Ovary (tissue), 9 donors: ENCODE measurements around the gene CHCHD3. TPM values are rescaled to one million over a fixed set of nuclear protein-coding genes. Genes with fewer than 3 reads are reported as not detected.
"Not testable (repeated sequence)": the region's sequence is repeated elsewhere in the genome, so short reads cannot be mapped to it uniquely, and the experiment has no call there.

Source experiments
- DNase-seq, 5 donors: peaks; one replicate each; pipeline ENCODE4 v3.0.0-alpha.2; 2019 to 2020
- H3K27ac ChIP-seq, 2 donors: fragments of 200-600 bp; one replicate each; pipeline versions ENCODE4 v1.5.1 to v1.8.0; 2019 to 2022
- H3K27me3 ChIP-seq: fragments of 200-600 bp; one replicate; pipeline ENCODE4 v1.8.0; 2022
- H3K36me3 ChIP-seq: fragments of 200-600 bp; sonication (generic); one replicate; pipeline ENCODE4 v1.5.1; 2019
- H3K4me1 ChIP-seq: one replicate; pipeline ENCODE4 v1.8.1; 2013; ENCODE audit warnings: mild to moderate bottlenecking, moderate library complexity; ENCODE audit not compliant: insufficient read depth
- H3K4me3 ChIP-seq: fragments of 200-600 bp; sonication (generic); one replicate; pipeline ENCODE4 v1.5.1; 2017
- H3K9me3 ChIP-seq, 2 donors: fragments of 200-600 bp in 1 of 2; sonication (generic) in 1 of 2; one replicate each; pipeline versions ENCODE4 v1.5.1 to v1.8.1; 2013 to 2019; ENCODE audit warnings: mild to moderate bottlenecking in 1 of 2, moderate library complexity in 1 of 2
- CTCF ChIP-seq, 3 donors: fragments of 450-650 bp in 2 of 3; fragments of 200-600 bp in 1 of 3; IDR thresholded peaks; one replicate each; pipeline versions ENCODE4 v1.5.1 to v1.8.0; 2016 to 2022; ENCODE audit warnings: antibody characterized with exemption in 3 of 3, mild to moderate bottlenecking in 1 of 3
- EP300 ChIP-seq: sonication (generic); formaldehyde crosslinking; IDR thresholded peaks from one replicate; pipeline ENCODE4 v1.6.1; 2017; ENCODE audit warnings: antibody characterized with exemption
- POLR2A ChIP-seq: fragments of 450-650 bp; IDR thresholded peaks from one replicate; pipeline ENCODE4 v1.6.1; 2017; ENCODE audit warnings: antibody characterized with exemption, mild to moderate bottlenecking, moderate library complexity
- WGBS, 3 donors: extraction: QIAGEN DNeasy Blood & Tissue Kit in 1 of 3; methylation state at CpG; one replicate each; pipeline versions ENCODE4 v1.1.5 to v1.1.7; 2013 to 2017; 5-methylcytosine and 5-hydroxymethylcytosine counted together
- intact Hi-C, 4 donors: fragments of 100-400 bp; cut with DNase I; formaldehyde crosslinking; loops; one replicate each; pipeline versions ENCODE4 v1.11.0 to v1.15.1; 2022 to 2023
- polyA plus RNA-seq, 2 donors: library from polyadenylated mRNA; stranded (reverse); fragments of 200-250 nt in 1 of 2; fragments of 350-450 nt in 1 of 2; fragmentation: Illumina TruSeq in 1 of 2; extraction: RNeasy Lipid Tissue Mini Kit (QIAGEN cat#74804) in 1 of 2; gene quantifications; one replicate each; pipeline ENCODE4 v1.2.3, GENCODE V29; 2013 to 2014
- total RNA-seq, 7 donors: library from RNA; depleted of rRNA in 2 of 7; stranded (reverse); fragments of >200 nt in 2 of 7; fragmentation: NEBNext Ultra II Directional in 3 of 7; extraction: Animal tissue kit (Norgen Biotek cat#: 25700) in 3 of 7; gene quantifications; one replicate each; pipeline versions ENCODE4 v1.1.0 to v1.2.4, GENCODE V29; 2016 to 2023
- donor health status: DM: no; HTN: no; CAD: no; lungs with moderate emphysema.
- donor health status: DM: no; HTN: no; CAD: no.
- donor health status: Bipolar disorder and iron deficiency.
- donor health status: DM: yes; HTN: yes; CAD: no.
- donor health status: DM: no; HTN: no; CAD: no.
- donor health status: DM: yes; HTN: yes; CAD: no.

CHCHD3 gene
- total and polyA plus RNA-seq, 9 donors, result 31.4 to 59.1 (median 36.7) TPM

- Histone ChIP-seq H3K27me3 (no peaks in the 10 kb centered on the region), H3K27ac (no peak overlapping the region), H3K36me3 (no peaks in the 10 kb centered on the region), H3K4me1 (no peaks in the 10 kb centered on the region), H3K9me3 (no peaks in the 10 kb centered on the region), H3K4me3 (no peak overlapping the region)
- intact Hi-C loops, result no loop called here
- no peak for DNase-seq
- no peak for TF ChIP-seq CTCF (IDR thresholded peaks at IDR 0.05)
- TF ChIP-seq POLR2A, result no peak
- TF ChIP-seq EP300, result no peak
These were observed 102.4 kb downstream of the CHCHD3 start for GRCh38 chr7:132979524-132979923.

- no peak overlapping the region for H3K4me3 ChIP-seq
- TF ChIP-seq EP300, result no peak
- no peak for TF ChIP-seq POLR2A
- no peak for TF ChIP-seq CTCF (IDR thresholded peaks at IDR 0.05)
- no peaks in the 10 kb centered on the region for H3K36me3 ChIP-seq
- DNase-seq, result no peak
- 82 to 91% (median 88%) methylated on average over 1 of the region's 1 CpG for WGBS, 3 donors
- no peak overlapping the region for H3K27ac ChIP-seq
- no peaks in the 10 kb centered on the region for H3K9me3 ChIP-seq
- no peaks in the 10 kb centered on the region for H3K4me1 ChIP-seq
- intact Hi-C loops, result no loop called here
- no peaks in the 10 kb centered on the region for H3K27me3 ChIP-seq
These were observed 104.7 kb downstream of the CHCHD3 start for GRCh38 chr7:132977234-132977633.

GRCh38 chr7:132972745-132973144, 109.1 kb downstream of the CHCHD3 start:
- intact Hi-C loops, result no loop called here
- no peaks in the 10 kb centered on the region for H3K36me3 ChIP-seq

GRCh38 chr7:132970257-132970656, 111.6 kb downstream of the CHCHD3 start:
- TF ChIP-seq POLR2A, result no peak
- no peaks in the 10 kb centered on the region for H3K27me3 ChIP-seq
- intact Hi-C loops, result no loop called here
- no peaks in the 10 kb centered on the region for H3K36me3 ChIP-seq
- no peaks in the 10 kb centered on the region for H3K9me3 ChIP-seq
- DNase-seq, result no peak
- H3K27ac ChIP-seq, result no peak overlapping the region
- WGBS, 3 donors, result 88 to 98% (median 95%) methylated on average over 1 of the region's 1 CpG
- no peaks in the 10 kb centered on the region for H3K4me1 ChIP-seq
- H3K4me3 ChIP-seq, result no peak overlapping the region

More at GRCh38 chr7:132972745-132973144, 109.1 kb downstream of the CHCHD3 start:
- Histone ChIP-seq H3K4me1 (no peaks in the 10 kb centered on the region), H3K9me3 (no peaks in the 10 kb centered on the region), H3K27me3 (no peaks in the 10 kb centered on the region), H3K4me3 (no peak overlapping the region), H3K27ac (no peak overlapping the region)
- 80 to 92% (median 90%) methylated on average over 1 of the region's 1 CpG for WGBS, 3 donors
- no peak for DNase-seq
- TF ChIP-seq CTCF (IDR thresholded peaks at IDR 0.05), result no peak
- TF ChIP-seq EP300, result no peak
- TF ChIP-seq POLR2A, result no peak

GRCh38 chr7:132969520-132969919, 112.4 kb downstream of the CHCHD3 start:
- Histone ChIP-seq H3K4me3 (no peak overlapping the region), H3K36me3 (no peaks in the 10 kb centered on the region), H3K27me3 (no peaks in the 10 kb centered on the region), H3K4me1 (no peaks in the 10 kb centered on the region), H3K27ac (no peak overlapping the region), H3K9me3 (no peaks in the 10 kb centered on the region)
- no peak for DNase-seq
- TF ChIP-seq EP300 (no peak), CTCF (IDR thresholded peaks at IDR 0.05) (no peak), POLR2A (no peak)
- 98 to 100% (median 100%) methylated on average over 1 of the region's 1 CpG for WGBS, 3 donors
- intact Hi-C loops, result no loop called here

GRCh38 chr7:132967470-132967848, 114.4 kb downstream of the CHCHD3 start:
- H3K27ac ChIP-seq, H3K4me3 ChIP-seq, DNase-seq, intact Hi-C loops, H3K36me3 ChIP-seq, H3K9me3 ChIP-seq, H3K4me1 ChIP-seq, H3K27me3 ChIP-seq: not testable (repeated sequence)
- 91 to 97% (median 92%) methylated on average over 4 of the region's 4 CpGs for WGBS, 3 donors
